Measurements from ENCODE around the gene CRISP1. TPM values are rescaled to one million over a fixed set of nuclear protein-coding genes. Genes with fewer than 3 reads are reported as not detected.

The CRISP1 gene
- total and polyA plus RNA-seq, 9 of the 15 experiments (the other 6 are each of a cell fraction or from before 2014, with no cell fraction given): not detected

GRCh38 chr6:49888742-49889431 is 22.6 kb upstream of the CRISP1 start (continued):
- TF ChIP-seq ETS2 (tag; IDR thresholded peaks at IDR 0.05; ENCODE audit: borderline replicate concordance, poor library complexity, severe bottlenecking) (no peak), U2AF2 (optimal IDR thresholded peaks at IDR 0.05; ENCODE audit: low read depth, low read length) (no peak), NONO (IDR thresholded peaks at IDR 0.05; ENCODE audit: low read depth in 2 of 2, low read length in 1 of 2) (no peak), ZNF717 (CRISPR knock-in tag; IDR thresholded peaks at IDR 0.05) (no peak), STAT6 (CRISPR knock-in tag; IDR thresholded peaks at IDR 0.05) (no peak), ZNF785 (CRISPR knock-in tag; IDR thresholded peaks at IDR 0.05) (no peak), RCOR1 (IDR thresholded peaks at IDR 0.05; ENCODE audit: borderline replicate concordance in 1 of 2, low read depth in 2 of 2, low read length in 2 of 2) (peak; percentile 94 to 99), NR2C2 (CRISPR knock-in tag; IDR thresholded peaks at IDR 0.05) (0 out of 2 replicates have a peak, but pooled peaks have one; percentile 14), NR2C2 (tag; IDR thresholded peaks at IDR 0.05) (peak; percentile 86), ZKSCAN3 (CRISPR knock-in tag; IDR thresholded peaks at IDR 0.05) (no peak), FOXP4 (CRISPR knock-in tag; IDR thresholded peaks at IDR 0.05; ENCODE audit: borderline replicate concordance) (no peak), ATF4 (CRISPR knock-in tag; IDR thresholded peaks at IDR 0.05) (peak; percentile 98), FOXA3 (CRISPR knock-in tag; conservative IDR thresholded peaks at IDR 0.05 in 1 of 2, IDR thresholded peaks at IDR 0.05 in 1 of 2) (peak in 1 of 2 experiments; percentile 52; a peak in 2 of 4 replicates), CEBPG (CRISPR knock-in tag; IDR thresholded peaks at IDR 0.05) (peak; percentile 98), CEBPG (tag; conservative IDR thresholded peaks at IDR 0.05 in 1 of 2, IDR thresholded peaks at IDR 0.05 in 1 of 2) (peak; percentile 94 to 99), DDX20 (tag; IDR thresholded peaks at IDR 0.05; ENCODE audit: low read depth) (no peak), PRDM10 (IDR thresholded peaks at IDR 0.05; ENCODE audit: partially characterized antibody) (no peak)

Data from K562 (cell line).